Colonic mucosa (tissue), 4 donors: ENCODE measurements around the gene IRF3. TPM values are rescaled to one million over a fixed set of nuclear protein-coding genes. Genes with fewer than 3 reads are reported as not detected.

Experiments
- DNase-seq: peaks from one replicate; pipeline ENCODE4 v3.0.0-alpha.2; 2020
- H3K27ac ChIP-seq: fragments of 200-600 bp; one replicate; pipeline ENCODE4 v1.8.0; 2021
- H3K27me3 ChIP-seq: fragments of 200-600 bp; one replicate; pipeline ENCODE4 v1.8.0; 2021
- H3K36me3 ChIP-seq: fragments of 200-600 bp; one replicate; pipeline ENCODE4 v1.8.0; 2021
- H3K4me1 ChIP-seq: fragments of 200-600 bp; one replicate; pipeline ENCODE4 v1.8.0; 2021; ENCODE audit warnings: mild to moderate bottlenecking
- H3K4me3 ChIP-seq: fragments of 200-600 bp; one replicate; pipeline ENCODE4 v1.8.0; 2021
- H3K9ac ChIP-seq, 2 donors: one replicate each; pipeline ENCODE4 v1.7.0; 2013; ENCODE audit warnings: control low read depth in 2 of 2, low read depth in 2 of 2, low read length in 2 of 2
- H3K9me3 ChIP-seq: fragments of 200-600 bp; one replicate; pipeline ENCODE4 v1.8.0; 2021
- CTCF ChIP-seq: fragments of 200-600 bp; IDR thresholded peaks from one replicate; pipeline ENCODE4 v1.8.0; 2022; ENCODE audit warnings: antibody characterized with exemption, mild to moderate bottlenecking
- intact Hi-C: fragments of 100-400 bp; cut with DNase I; formaldehyde crosslinking; loops from one replicate; pipeline ENCODE4 v1.14.1; 2022
- total RNA-seq, 2 donors: library from RNA; stranded (reverse); fragmentation: NEBNext Ultra II Directional in 1 of 2; extraction: Animal tissue kit (Norgen Biotek cat#: 25700) in 1 of 2; gene quantifications; one replicate each; pipeline ENCODE4 v1.2.1, GENCODE V29; 2021
- donor health status: healthy.
- donor health status: DM: no; HTN: no; CAD: no.
- donor health status: DM: no; HTN: no; CAD: no.

The IRF3 gene
- total RNA-seq, 2 donors from 2014 or later, result 62.9 to 190 TPM

GRCh38 chr19:49704888-49705642 lies 39.4 kb upstream of the IRF3 start:
- no peak for DNase-seq
- Histone ChIP-seq H3K4me3 (no peak overlapping the region), H3K27ac (no peak overlapping the region), H3K4me1 (no peaks in the 10 kb centered on the region), H3K36me3 (no peaks in the 10 kb centered on the region), H3K9me3 (no peaks in the 10 kb centered on the region), H3K27me3 (no peaks in the 10 kb centered on the region), H3K9ac (no peak overlapping the region)
- intact Hi-C loops, result no loop called here
- no peak for TF ChIP-seq CTCF

- no peak overlapping the region for H3K27ac ChIP-seq
- H3K9ac ChIP-seq, result no peak overlapping the region
Observed at GRCh38 chr19:49701271-49701786, 35.7 kb upstream of the IRF3 start.

GRCh38 chr19:49700563-49700962 lies 34.9 kb upstream of the IRF3 start:
- H3K27me3 ChIP-seq, result no peaks in the 10 kb centered on the region
- no peak overlapping the region for H3K4me3 ChIP-seq
- H3K9ac ChIP-seq, result no peak overlapping the region
- H3K9me3 ChIP-seq, result no peaks in the 10 kb centered on the region
- no peaks in the 10 kb centered on the region for H3K4me1 ChIP-seq
- no peak overlapping the region for H3K27ac ChIP-seq
- intact Hi-C loops, result no loop called here
- no peak for TF ChIP-seq CTCF
- no peak for DNase-seq
- H3K36me3 ChIP-seq, result no peaks in the 10 kb centered on the region

More at GRCh38 chr19:49701271-49701786, 35.7 kb upstream of the IRF3 start:
- DNase-seq, result no peak
- intact Hi-C loops, result no loop called here
- Histone ChIP-seq H3K27me3 (no peaks in the 10 kb centered on the region), H3K9me3 (no peaks in the 10 kb centered on the region), H3K4me3 (no peak overlapping the region), H3K4me1 (no peaks in the 10 kb centered on the region), H3K36me3 (no peaks in the 10 kb centered on the region)
- no peak for TF ChIP-seq CTCF

GRCh38 chr19:49699364-49699763 lies 33.7 kb upstream of the IRF3 start:
- Histone ChIP-seq H3K27ac (no peak overlapping the region), H3K36me3 (no peaks in the 10 kb centered on the region), H3K27me3 (no peaks in the 10 kb centered on the region), H3K4me1 (no peaks in the 10 kb centered on the region), H3K4me3 (no peak overlapping the region), H3K9ac (no peak overlapping the region), H3K9me3 (no peaks in the 10 kb centered on the region)
- no peak for TF ChIP-seq CTCF
- DNase-seq, result no peak
- intact Hi-C loops, result no loop called here

DNA sequence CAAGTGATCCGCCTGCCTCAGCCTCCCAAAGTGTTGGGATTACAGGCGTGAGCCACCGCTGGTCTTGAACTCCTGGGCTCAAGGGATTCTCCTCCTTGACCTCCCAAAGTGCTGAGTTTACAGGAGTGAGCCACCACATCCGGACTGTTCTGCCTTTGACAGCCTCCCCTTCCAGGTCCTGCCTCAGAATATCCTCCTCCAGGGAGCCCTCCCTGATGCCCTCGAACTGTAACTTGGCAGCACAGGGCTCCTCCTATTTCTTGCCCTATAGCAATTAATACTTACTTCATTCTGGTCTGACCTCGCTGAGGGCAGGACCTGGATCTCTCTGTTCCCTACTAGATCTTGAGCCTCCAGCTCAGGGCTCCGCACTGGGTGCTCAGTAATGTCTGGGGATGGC lies 31.2 kb upstream of the IRF3 start:
- no peaks in the 10 kb centered on the region for H3K36me3 ChIP-seq
- TF ChIP-seq CTCF, result no peak
- H3K27ac ChIP-seq, result no peak overlapping the region
- no peak for DNase-seq
- no peaks in the 10 kb centered on the region for H3K9me3 ChIP-seq
- H3K27me3 ChIP-seq, result no peaks in the 10 kb centered on the region
- H3K9ac ChIP-seq, result no peak overlapping the region
- H3K4me1 ChIP-seq, result no peaks in the 10 kb centered on the region
- H3K4me3 ChIP-seq, result no peak overlapping the region
- intact Hi-C loops, result no loop called here
